ENCODE results near the gene PEX1.

DNA sequence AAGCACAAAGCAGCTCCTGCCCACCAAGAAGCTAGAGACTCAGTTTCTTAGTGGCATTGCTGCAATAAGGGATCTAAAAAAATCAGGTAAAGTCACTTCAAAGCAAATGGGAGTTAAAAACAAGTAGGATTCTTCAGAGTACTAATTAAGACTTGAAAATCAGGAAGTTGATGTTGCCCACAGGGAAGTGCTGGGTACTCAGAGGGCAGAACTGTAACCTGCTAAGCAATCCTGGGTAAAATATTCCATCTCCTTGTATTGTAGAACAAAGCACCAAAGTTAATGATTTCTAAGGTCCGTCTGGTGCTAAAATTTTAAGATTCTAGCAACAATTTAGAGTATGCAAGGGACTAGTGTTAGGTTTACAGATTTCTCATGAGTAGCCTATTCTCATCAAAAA, 8.3 kb downstream of the PEX1 start:
- TF ChIP-seq POLR2AphosphoS5 (IDR thresholded peaks at IDR 0.05; ENCODE audit: low read depth, low read length) (no peak), POLR2A (IDR thresholded peaks at IDR 0.05; ENCODE audit: low read depth, low read length) (no peak), POU2F2 (IDR thresholded peaks at IDR 0.05; ENCODE audit: low read depth, low read length) (no peak)
